GM08714 (cell line): ENCODE results near the gene SPAG7.

Experiments
- H3K4me3 ChIP-seq: fragments of 200-500 bp; sonication (Bioruptor generic); 2 replicates; pipeline ENCODE4 v1.5.1; 2014; ENCODE audit warnings: mild to moderate bottlenecking, low read length, inconsistent platforms
- ZNF274 ChIP-seq: IDR thresholded peaks from 2 replicates; pipeline ENCODE4 v1.6.1; 2012; ENCODE audit warnings: mild to moderate bottlenecking, low read depth, low read length

SPAG7 gene

DNA sequence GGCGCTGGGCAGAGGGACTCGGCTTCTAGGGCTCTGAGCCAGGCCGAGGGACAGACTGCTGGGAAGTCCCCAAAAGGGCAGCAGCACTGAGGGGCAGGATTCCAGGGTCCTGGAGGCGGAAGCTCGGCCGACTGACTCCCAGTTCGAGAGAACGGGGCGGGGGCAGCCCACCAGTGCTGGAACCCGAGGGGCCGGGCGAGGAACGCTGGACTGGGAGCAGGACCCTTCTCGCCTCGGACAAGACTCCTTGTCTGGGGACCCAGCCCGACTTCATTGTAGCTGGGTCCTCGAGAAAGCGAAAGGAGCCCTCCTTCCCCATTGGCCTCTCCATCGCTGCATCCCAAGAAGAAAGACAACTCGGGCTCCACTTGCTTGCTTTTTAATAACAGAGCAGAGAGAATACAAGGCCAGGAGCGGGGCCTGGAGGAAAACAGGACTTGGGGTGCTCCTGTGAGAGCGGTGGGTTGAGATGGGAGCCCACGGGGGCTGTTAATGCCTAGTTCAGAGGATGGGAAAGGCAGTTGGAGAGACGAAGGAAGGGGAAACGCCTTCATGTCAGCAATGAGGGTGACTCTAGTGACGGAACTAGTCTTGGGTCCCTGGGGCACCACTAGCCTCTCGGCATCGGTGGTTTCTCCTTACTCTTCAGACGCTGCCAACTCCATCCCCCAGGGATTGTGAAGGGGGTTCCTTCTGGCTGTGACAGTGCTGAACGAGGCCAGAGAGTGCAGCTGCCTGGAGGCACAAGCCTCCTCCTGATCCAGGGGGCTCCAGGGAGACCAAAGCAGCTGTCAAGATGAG lies 20.4 kb upstream of the SPAG7 start:
- TF ChIP-seq ZNF274, result no peak
- H3K4me3 ChIP-seq, result peak overlapping the region; percentile 75

DNA sequence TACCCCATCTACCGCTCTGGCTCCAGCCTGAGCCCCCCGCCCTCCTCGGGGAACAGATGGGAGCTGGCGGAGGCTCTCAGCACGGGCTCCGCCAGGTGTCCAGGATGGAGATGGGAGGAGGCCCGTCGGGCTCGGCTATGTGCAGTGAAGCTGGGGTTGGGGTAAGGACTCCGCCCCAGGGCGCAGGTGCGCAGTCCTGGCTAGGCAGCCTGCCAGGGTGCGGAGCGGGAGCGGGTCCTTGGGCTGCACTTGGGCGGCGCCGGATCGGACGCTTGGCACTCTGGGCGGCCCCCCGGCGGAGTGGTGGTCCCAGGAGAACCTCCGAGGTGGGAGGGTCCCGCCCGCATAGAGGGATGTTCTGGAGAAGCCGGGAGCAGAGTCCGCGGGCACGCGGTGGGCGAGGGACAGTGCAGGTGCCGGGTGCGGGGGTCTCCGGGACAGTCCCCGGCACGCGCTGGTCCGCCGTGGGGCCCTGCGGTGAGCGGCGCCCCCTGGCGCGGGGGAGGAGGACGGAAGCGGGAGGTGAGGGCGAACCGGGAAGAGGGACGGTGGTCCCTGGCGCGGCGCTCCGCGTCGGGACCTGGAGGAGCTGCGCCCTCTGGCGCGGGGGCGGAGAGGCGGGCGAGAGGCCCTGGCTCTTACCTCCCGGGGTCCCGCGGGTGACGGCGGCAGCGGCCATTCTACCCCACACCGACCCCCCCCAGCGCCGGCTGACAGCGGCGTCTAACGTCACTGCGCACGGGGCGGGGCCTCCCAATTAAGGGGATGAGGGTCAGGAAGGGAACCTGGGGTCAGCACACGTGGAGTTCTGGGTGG lies 19.5 kb upstream of the SPAG7 start, which contains the start of gene CAMTA2:
TSS of gene CAMTA2 (minus strand) at position 725 of the 816 bp plus-strand sequence. CDS start 1,453 bp downstream, outside the sequence.
- TF ChIP-seq ZNF274, result no peak
- peak within 1 kb of the TSS; percentile 75 for H3K4me3 ChIP-seq

DNA sequence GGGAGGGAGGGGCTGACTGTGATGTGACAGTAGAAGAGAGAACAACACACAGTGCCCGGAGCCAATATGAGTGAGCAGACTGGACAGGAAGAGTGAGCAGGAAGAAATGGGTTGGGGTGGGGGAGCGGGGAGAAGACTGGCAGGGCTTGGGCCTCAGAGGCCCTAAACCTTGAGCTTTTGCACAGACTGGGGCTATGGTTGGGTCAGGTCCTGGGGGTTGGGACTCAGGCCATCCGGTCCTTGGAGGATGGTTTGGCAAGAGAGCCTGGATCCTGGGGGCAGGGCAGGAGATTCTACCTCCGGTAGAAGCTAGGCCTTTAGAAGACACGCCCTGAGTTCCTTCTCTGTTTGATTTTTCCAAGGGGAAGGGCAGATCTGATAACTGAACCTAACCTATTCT lies 18.8 kb upstream of the SPAG7 start:
- TF ChIP-seq ZNF274, result no peak
- H3K4me3 ChIP-seq, result peak overlapping the region; percentile 75; the same call in 1 of the 2 replicates

DNA sequence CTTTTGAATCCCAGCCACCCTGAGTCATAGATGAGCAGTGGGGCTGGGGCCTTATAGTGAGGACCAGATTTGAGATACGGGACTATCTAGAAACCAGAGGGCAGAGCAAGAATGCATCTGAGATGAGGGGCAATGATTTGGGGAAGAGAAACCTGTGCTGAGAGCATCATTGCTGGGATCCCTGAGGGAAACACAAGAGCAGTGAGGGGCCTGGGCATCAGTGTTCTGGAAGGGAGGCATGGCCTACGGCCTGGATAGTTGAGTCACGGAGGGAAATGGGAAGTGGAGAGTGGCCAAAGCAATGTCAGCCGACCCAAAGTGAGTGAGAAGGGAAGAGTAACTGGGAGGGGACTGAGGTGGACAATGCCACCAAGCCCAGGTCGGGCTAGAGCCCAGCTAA lies 14.7 kb upstream of the SPAG7 start:
- no peak overlapping the region for H3K4me3 ChIP-seq
- TF ChIP-seq ZNF274, result no peak

DNA sequence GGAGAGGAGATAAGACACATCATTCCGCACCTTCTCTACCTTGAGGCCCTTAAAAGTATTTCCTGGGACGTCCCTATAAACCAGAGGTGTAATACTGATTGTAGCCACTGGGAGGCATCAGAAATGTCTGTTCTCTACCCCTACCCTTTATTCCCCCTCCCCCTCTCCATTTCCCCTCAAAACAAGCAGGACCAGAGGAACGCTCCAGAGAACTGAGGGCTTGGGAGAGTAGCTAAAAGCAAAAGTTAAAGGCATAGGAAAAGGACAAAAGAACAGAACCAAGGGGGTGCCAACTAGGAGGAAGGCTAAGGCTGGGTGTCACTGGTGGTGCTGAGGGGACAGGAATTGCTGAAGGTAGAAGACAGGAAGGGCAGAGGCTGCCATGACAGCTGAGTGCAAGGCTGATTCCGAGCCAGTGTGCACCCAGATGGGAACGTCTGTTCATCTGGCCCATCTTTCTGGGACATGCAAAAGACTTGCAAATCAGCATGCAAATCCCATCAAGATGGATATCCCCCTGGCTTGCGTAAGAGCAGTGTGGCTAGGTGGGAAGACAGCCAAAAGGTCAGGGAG lies 13.1 kb upstream of the SPAG7 start:
- no peak overlapping the region for H3K4me3 ChIP-seq
- TF ChIP-seq ZNF274, result no peak

DNA sequence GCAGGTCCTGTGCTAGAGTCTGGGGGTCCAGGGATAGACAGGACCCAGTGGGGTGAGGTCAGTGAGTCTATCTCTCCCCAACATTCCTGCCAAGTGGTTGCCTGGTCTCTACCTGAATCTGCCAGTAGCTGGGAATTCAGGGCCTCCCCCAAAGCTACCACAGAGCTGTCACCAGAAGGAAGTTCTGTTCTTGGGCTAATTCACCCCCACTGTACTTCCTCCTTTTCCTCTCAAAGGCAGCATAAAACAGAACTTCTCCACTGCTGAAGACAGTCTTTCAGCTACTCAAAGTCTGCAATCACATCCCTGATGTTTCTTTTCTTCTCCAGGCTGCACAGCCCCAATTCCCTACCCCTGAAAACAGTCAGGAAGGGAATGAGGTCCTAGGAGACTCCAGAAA lies 11.1 kb upstream of the SPAG7 start:
- no peak overlapping the region for H3K4me3 ChIP-seq
- TF ChIP-seq ZNF274, result no peak

DNA sequence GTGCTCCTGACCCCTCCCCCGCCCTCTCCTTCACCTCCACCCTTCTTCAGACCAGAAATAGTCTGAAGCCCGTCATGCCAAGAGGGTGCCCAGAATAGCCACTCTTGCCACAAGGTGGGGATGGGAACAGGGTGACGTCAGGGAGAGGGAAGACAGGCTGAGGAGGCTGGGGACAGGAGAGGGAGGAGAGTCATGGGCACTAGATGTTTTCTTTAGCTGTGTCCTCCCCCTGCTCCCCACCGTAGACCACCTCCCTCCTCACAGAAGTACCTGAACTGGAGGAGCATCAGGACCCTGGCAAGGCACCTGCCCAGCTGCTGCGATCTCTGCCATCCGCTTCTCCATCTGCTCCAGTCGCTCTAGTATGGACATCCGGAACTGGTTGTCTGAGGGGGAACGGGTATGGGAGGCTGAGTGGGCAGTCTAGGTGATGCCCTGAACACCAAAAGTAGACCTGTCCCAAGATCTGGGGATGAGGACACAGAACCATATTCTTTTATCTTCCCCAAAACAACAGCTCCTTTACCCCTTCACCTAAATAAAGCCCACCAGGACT lies 6.6 kb upstream of the SPAG7 start:
- TF ChIP-seq ZNF274, result no peak

DNA sequence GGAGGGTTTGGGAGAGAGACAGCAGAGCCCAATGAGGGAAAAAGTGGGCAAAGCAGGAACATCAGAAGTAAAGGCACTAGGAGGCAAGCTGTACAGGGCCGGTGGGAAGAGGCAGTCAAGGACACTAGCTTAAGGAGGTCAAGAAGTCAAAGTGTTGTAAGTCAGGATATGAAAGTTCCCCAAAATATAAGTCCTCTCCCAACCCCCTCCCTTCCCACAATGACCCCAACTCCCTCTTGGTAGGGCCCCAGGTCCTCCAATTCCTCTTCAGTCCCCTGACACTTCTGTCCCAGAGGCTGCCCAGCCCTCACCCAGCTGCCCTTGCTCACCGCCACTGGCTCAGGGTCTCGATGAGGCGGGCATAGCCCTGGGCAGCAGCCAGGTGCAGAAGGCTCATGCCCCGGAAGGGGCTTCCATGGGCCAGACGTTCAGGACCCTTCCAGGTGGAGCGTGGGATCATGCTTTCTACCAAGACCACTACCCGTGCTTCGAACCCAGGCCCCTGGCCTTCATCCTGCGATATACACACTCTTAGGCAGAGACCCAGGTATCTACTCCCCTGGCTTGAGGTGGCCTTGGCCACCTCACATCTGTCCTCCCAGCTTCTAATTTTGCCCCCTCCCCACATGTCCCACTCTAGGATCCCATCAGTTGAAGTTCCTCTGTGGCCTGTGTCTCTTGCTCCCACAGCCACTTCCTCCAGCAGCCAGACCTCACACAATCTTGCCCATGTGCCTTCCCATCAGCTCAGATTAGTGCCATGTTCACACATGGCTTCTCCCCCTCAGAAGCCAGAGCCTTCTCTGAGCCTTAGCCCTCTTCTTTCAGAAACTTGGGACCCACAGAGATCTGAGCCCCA lies 5.9 kb upstream of the SPAG7 start:
- H3K4me3 ChIP-seq, result no peak overlapping the region

More for the DNA sequence above, 6.6 kb upstream of the SPAG7 start:
- H3K4me3 ChIP-seq, result no peak overlapping the region

DNA sequence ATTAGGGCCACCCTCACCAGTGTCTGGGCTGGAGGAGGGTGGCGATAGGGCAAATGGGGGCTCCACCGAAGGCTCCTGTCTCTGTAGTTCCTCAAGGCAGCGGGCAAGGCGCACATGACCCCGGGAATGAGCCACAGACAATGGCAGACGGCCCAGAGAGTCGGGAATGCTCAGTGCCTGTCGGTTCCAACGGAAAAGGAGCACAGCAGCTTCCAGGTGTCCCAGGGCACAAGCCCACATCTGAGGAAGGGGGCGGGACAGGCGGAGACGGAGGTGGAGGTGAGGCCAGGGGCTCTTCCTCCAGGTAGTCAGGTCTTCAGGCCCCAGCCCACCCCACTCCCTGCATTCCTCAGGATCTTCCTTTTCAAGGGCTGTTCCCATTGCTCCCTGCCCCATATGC lies 5.1 kb upstream of the SPAG7 start:
- H3K4me3 ChIP-seq, result no peak overlapping the region
- TF ChIP-seq ZNF274, result no peak

More for the DNA sequence above, 5.9 kb upstream of the SPAG7 start:
- no peak for TF ChIP-seq ZNF274

DNA sequence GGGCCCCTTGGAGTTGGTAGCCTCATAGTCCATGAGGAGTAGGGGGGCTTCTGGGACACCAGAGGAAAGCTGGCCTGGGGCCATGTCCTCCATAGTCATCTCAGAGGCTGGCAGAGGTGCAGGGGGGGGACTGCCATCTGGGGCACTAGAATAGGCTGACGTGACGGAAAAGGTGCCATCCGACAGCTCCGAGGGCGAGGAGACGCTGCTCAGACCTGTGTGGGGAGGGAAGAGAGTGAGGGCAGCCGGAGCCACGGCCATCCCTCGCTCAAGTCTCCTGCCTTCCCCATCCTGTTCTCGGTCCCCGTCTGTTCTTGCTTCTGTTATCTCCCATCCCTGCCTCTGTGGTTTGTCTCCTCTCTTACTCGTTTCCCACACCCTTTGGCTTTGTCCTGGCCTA lies 4.7 kb upstream of the SPAG7 start:
- H3K4me3 ChIP-seq, result no peak overlapping the region
- TF ChIP-seq ZNF274, result no peak

DNA sequence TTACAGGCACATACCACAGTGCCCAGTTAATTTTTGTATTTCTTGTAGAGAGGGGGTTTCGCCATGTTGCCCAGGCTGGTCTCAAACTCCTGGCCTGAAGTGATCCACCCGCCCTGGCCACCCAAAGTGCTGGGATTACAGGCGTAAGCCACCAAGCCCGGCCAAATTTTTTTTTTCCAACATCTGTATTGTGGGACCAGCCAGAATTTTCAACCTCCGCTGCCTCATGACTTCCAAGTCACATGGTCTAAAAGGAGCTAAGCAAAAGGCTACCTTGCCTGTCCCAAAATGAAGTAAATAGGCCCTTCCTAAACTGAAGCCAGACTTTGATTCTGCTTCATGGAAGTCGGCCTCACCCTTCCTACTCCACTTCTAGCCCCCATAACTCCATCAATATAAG lies 4.2 kb upstream of the SPAG7 start:
- no peak overlapping the region for H3K4me3 ChIP-seq
- no peak for TF ChIP-seq ZNF274

DNA sequence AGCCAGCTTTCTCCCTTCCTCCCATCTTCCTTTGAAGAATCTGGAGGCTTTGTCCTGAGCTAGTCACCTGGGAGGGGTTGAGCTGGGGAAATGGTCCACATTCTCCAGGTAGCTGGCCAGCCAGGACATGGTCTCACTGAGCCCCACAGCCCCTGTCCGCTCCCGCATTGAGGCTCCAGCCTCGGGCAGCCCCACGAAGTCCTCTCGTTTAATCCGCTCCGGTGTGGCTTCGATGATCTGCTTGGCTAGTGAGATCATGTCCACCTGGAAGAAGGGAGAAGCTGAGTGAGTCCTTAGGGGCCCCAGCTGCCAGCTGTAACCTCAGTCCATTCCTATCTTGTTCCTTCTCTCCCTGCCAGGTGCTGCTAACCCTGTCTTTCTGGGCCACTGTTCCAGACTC lies 2.7 kb upstream of the SPAG7 start:
- no peak overlapping the region for H3K4me3 ChIP-seq
- TF ChIP-seq ZNF274, result no peak

DNA sequence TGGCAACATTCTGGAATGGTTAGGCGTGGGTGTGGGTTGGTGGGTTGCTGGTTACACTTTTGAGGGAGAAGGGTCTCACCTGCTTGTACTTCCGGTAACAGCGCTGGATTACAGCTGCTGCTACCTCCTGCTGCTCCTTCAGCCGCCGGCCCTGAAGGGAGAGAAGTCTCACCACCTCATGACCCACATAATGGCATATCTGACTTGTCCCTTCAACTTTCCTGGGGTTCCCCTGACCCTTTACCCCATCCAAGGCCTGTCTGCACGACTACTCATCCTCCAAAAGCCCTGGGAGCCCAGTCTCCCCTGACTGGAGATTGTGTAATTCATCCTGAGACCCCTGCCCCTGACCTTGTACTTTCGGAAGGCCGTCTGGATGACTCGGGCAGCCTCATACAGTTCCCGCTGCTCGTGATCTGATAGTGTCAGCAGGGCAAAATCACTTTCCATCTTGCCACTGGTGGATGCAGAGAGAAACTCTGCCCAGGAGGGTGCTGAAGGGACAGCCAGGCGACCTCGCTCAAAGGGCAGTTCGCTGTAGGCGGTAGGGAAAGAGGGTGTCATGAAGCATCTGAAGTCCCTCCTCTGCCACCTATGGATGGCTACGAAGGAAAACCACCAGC lies 2.0 kb upstream of the SPAG7 start:
- no peak for TF ChIP-seq ZNF274
- H3K4me3 ChIP-seq, result no peak overlapping the region
